SK-N-MC (cell line): ENCODE measurements around the gene ZC3H12A.

Experiments used
- DNase-seq: peaks from one replicate; pipeline ENCODE4 v3.0.0-alpha.2; 2011; ENCODE audit warnings: low read depth, low spot score
- H3K27ac ChIP-seq: fragments of 200-600 bp; sonication (generic); 2 replicates; pipeline ENCODE4 v1.5.1; 2016; ENCODE audit warnings: mixed run types
- H3K36me3 ChIP-seq: fragments of 200-600 bp; sonication (generic); 2 replicates; pipeline ENCODE4 v1.6.1; 2017; ENCODE audit warnings: antibody characterized with exemption, low read length, mixed read lengths; ENCODE audit not compliant: insufficient read depth
- H3K4me3 ChIP-seq: fragments of 200-600 bp; sonication (generic); 2 replicates; pipeline ENCODE4 v1.5.1; 2016
- H3K9ac ChIP-seq: fragments of 200-600 bp; sonication (generic); 2 replicates; pipeline ENCODE4 v1.8.0; 2017; ENCODE audit warnings: mixed run types, mixed read lengths; ENCODE audit not compliant: insufficient read length
- H3K9me3 ChIP-seq: fragments of 200-600 bp; sonication (generic); 2 replicates; pipeline ENCODE4 v1.6.1; 2017; ENCODE audit warnings: low read depth, mild to moderate bottlenecking, antibody characterized with exemption, low read length, moderate library complexity, mixed read lengths
- EZH2 ChIP-seq: fragments of 200-600 bp; sonication (generic); IDR thresholded peaks from one replicate; pipeline ENCODE4 v1.6.1; 2017; ENCODE audit warnings: antibody characterized with exemption
- FOXP2 ChIP-seq: optimal IDR thresholded peaks from 2 replicates; pipeline ENCODE3; 2011; ENCODE audit warnings: mild to moderate bottlenecking, moderate library complexity; ENCODE audit not compliant: insufficient read depth; ENCODE audit errors: extremely low read length, control extremely low read depth
- POLR2AphosphoS5 ChIP-seq: IDR thresholded peaks from 2 replicates; pipeline ENCODE4 v1.6.1; 2012; ENCODE audit warnings: mild to moderate bottlenecking, low read depth, low read length, borderline replicate concordance

Gene ZC3H12A

DNA sequence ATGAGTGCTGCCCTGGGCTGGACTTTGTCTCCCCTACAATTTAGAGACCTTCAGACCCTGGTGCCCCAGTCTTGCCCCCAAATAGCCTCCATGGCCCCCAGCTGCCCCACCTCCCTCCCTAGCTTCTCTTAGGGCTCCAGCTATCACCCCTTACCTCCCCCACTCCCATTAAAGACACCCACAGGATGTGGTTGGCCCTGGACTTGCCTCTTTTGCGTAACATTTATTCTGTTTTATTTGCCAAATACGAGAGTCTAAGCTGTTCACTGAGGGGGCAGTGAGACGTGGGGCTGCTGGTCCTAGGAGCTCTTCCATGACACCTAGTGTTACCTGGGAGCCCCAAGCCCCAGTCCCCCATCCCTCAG, 4.5 kb downstream of the ZC3H12A start:
- no peak for DNase-seq
- Histone ChIP-seq H3K9me3 (no peaks in the 10 kb centered on the region), H3K9ac (no peak overlapping the region), H3K36me3 (peaks cover 21% of the 10 kb centered on the region; the same call in 1 of the 2 replicates), H3K4me3 (no peak overlapping the region), H3K27ac (no peak overlapping the region)
- TF ChIP-seq FOXP2 (no peak), EZH2 (no peak), POLR2AphosphoS5 (no peak)

DNA sequence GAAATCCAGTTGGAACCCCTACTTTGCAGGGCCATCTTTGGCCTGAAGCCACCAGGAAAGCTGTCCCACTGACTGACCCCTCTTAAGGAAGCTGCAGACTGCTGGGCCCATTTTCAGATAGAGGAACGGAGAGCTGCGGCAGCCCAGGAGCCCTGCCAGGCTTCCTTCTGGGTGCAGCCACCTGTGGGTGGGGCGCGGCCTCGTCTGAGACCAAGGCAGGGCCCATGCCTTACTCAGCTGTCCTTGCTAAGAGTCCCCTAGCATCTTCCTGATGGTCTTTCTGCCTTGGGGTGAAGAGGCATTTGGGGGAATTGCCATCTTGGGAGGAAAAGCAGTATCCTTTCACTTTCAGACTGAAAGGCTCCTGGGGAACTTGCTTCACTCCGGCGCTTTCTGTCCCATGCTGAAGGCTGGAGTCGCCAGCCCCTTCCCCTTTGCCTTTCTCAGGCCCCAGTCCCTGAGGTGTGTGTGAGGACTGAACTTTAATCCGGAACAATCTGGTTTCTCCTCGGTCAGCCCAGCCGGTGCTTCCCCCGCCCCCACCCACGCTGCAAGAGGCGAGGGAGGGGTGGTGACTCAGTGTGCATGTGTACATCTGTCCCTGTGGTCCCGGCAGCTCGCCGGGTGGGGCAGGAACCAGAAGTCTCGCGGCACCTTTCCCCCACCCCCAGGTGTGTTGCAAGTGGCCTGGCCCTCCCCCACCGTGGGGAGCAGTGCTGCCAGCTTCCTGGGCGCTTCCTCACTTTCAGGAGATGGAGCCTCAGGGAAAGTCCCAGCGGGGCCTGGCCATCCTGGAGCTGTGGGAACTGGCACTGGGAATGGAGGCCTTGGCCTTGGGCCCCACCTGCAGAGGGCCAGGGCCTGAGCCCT, 5.1 kb downstream of the ZC3H12A start:
- DNase-seq = no peak
- peaks cover 21% of the 10 kb centered on the region; the same call in 1 of the 2 replicates for H3K36me3 ChIP-seq

DNA sequence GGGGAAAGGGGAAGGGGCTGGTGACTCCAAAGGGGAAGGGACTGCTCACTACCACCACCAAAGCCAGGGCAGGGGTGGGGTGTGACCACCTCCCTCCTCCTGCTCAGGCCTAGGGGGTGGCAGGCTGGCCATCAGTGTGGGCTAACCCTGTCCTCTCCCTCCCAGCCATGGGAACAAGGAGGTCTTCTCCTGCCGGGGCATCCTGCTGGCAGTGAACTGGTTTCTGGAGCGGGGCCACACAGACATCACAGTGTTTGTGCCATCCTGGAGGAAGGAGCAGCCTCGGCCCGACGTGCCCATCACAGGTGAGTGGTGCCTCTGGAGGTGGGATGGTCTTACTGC, 5.7 kb downstream of the ZC3H12A start:
- Histone ChIP-seq H3K9me3 (no peaks in the 10 kb centered on the region), H3K27ac (no peak overlapping the region), H3K4me3 (no peak overlapping the region), H3K36me3 (peaks cover 21% of the 10 kb centered on the region; the same call in 1 of the 2 replicates), H3K9ac (no peak overlapping the region)
- DNase-seq = no peak
- TF ChIP-seq EZH2 (no peak), FOXP2 (no peak), POLR2AphosphoS5 (no peak)

More for the DNA sequence above, 5.1 kb downstream of the ZC3H12A start:
- TF ChIP-seq FOXP2 (no peak), EZH2 (no peak)
- Histone ChIP-seq H3K4me3 (no peak overlapping the region), H3K9me3 (no peaks in the 10 kb centered on the region), H3K27ac (no peak overlapping the region), H3K9ac (no peak overlapping the region)

- no peak for DNase-seq
- no peak for TF ChIP-seq FOXP2
- no peak for TF ChIP-seq POLR2AphosphoS5
- no peak for TF ChIP-seq EZH2
- no peak overlapping the region for H3K9ac ChIP-seq
- H3K27ac ChIP-seq = no peak overlapping the region
- no peak overlapping the region for H3K4me3 ChIP-seq
- peaks cover 21% of the 10 kb centered on the region; the same call in 1 of the 2 replicates for H3K36me3 ChIP-seq
- no peaks in the 10 kb centered on the region for H3K9me3 ChIP-seq
Observed at GRCh38 chr1:37480581-37481288, 6.4 kb downstream of the ZC3H12A start.

DNA sequence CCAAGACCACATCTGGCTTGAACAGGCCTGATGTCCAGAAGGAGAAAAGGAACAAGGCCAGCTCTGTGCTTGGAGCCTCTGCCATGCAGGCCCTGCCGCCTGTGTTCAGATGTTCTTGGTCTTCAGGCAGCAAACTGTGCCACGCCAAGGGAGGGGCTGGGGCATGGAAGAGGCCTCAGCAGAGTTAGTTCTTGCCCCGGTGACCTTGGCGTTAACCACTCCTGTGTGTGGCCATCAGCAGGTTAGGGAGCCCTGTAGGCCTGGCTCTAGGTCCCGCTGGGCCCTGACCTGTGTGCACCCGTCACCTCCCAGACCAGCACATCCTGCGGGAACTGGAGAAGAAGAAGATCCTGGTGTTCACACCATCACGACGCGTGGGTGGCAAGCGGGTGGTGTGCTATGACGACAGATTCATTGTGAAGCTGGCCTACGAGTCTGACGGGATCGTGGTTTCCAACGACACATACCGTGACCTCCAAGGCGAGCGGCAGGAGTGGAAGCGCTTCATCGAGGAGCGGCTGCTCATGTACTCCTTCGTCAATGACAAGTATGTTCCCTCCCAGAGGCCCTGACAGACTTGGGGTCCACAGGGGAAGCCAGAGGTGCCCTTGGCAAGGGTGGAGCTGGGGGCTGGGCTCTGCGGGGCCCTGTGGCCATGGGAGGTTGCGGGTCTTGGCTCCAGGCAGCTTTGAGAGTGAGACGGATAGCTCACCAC, 7.1 kb downstream of the ZC3H12A start:
- DNase-seq = no peak
- H3K36me3 ChIP-seq = peaks cover 21% of the 10 kb centered on the region; the same call in 1 of the 2 replicates
- no peaks in the 10 kb centered on the region for H3K9me3 ChIP-seq
- H3K9ac ChIP-seq = no peak overlapping the region
- no peak overlapping the region for H3K4me3 ChIP-seq
- H3K27ac ChIP-seq = no peak overlapping the region
- TF ChIP-seq POLR2AphosphoS5 (no peak), EZH2 (no peak), FOXP2 (no peak)

DNA sequence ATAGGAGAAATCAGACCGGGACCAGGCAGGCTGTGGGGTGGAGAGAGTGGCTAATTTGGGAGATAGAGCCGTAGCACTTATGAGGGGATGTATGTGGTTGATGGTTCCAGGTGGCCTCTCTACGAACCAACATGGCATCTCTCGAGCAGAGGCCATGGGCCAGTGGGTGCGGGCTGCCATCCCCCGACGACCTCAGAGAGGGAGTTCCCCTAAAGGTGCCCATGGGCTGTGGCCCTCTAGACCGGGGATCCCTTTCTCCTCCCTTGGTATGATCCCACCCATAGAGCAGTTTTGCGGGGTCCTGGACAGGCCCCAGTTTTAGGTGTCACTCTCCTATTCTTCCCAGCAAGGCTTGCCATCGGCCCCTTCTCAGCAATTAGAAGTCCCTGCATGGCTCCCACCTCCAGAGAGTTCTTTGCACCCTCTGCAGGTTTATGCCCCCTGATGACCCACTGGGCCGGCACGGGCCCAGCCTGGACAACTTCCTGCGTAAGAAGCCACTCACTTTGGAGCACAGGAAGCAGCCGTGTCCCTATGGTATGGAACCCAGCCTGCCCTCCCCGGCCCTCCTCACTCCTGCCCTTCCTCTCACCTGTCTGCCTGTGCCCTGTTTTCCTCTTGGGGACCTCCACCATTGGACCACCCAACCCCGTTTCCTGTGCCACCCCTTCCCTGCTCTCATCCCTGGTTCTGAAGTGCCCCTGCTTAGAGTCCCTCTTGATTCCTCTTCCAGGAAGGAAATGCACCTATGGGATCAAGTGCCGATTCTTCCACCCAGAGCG, 7.8 kb downstream of the ZC3H12A start:
- no peak overlapping the region for H3K27ac ChIP-seq
- TF ChIP-seq EZH2 (no peak), FOXP2 (no peak), POLR2AphosphoS5 (no peak)

DNA sequence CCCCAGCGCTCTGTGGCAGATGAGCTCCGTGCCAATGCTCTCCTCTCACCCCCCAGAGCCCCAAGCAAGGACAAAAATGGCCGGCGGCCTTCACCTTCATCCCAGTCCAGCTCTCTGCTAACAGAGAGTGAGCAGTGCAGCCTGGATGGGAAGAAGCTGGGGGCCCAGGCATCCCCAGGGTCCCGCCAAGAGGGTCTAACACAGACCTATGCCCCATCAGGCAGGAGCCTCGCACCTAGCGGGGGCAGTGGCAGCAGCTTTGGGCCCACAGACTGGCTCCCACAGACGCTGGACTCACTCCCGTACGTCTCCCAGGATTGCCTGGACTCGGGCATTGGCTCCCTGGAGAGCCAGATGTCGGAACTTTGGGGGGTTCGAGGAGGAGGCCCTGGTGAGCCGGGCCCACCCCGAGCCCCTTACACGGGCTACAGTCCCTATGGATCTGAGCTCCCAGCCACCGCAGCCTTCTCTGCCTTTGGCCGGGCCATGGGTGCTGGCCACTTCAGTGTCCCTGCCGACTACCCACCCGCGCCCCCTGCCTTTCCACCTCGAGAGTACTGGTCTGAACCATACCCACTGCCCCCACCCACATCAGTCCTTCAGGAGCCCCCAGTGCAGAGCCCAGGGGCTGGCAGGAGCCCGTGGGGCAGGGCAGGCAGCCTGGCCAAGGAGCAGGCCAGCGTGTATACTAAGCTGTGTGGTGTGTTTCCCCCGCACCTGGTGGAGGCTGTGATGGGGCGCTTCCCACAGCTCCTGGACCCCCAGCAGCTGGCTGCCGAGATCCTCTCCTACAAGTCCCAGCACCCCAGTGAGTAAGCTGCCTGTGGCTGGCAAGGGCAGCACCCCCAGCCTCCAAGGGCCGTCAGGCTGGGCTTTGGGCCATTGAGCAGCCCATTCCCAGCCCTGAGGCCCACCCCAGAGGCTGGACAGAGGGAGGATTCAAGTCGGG, 8.7 kb downstream of the ZC3H12A start:
- Histone ChIP-seq H3K36me3 (peaks cover 21% of the 10 kb centered on the region; the same call in 1 of the 2 replicates), H3K4me3 (no peak overlapping the region), H3K9ac (no peak overlapping the region), H3K27ac (no peak overlapping the region), H3K9me3 (no peaks in the 10 kb centered on the region)
- TF ChIP-seq POLR2AphosphoS5 (no peak), FOXP2 (no peak), EZH2 (no peak)
- no peak for DNase-seq

More for the DNA sequence above, 7.8 kb downstream of the ZC3H12A start:
- DNase-seq = no peak
- no peaks in the 10 kb centered on the region for H3K9me3 ChIP-seq
- peaks cover 21% of the 10 kb centered on the region; the same call in 1 of the 2 replicates for H3K36me3 ChIP-seq
- no peak overlapping the region for H3K4me3 ChIP-seq
- no peak overlapping the region for H3K9ac ChIP-seq
